HepG2 (cell line): ENCODE data around the gene NACC2. TPM values are rescaled to one million over a fixed set of nuclear protein-coding genes. Genes with fewer than 3 reads are reported as not detected.

ENCODE experiments used
- CEBPG ChIP-seq: IDR thresholded peaks from 2 replicates; pipeline ENCODE4 v1.6.1; 2016
- DNMT1 ChIP-seq: sonication (generic); formaldehyde crosslinking; IDR thresholded peaks from 2 replicates; pipeline ENCODE4 v1.5.1; 2020; ENCODE audit warnings: mild to moderate bottlenecking, missing genetic modification reagents
- EED ChIP-seq: sonication (generic); formaldehyde crosslinking; IDR thresholded peaks from 2 replicates; pipeline ENCODE4 v1.5.0; 2020; ENCODE audit warnings: mild to moderate bottlenecking, missing genetic modification reagents
- EHMT2 ChIP-seq: fragments of 200-600 bp; sonication (generic); IDR thresholded peaks from 2 replicates; pipeline ENCODE4 v1.7.0; 2017; ENCODE audit warnings: antibody characterized with exemption, low read depth, low read length, borderline replicate concordance
- MBNL3 ChIP-seq: fragments of 250-450 bp; sonication (Bioruptor Pico); conservative IDR thresholded peaks from 2 replicates; pipeline ENCODE4 v1.8.0; 2022; ENCODE audit warnings: mild to moderate bottlenecking, inconsistent platforms
- PHB2 ChIP-seq: fragments of 450-650 bp; IDR thresholded peaks from 2 replicates; pipeline ENCODE4 v1.6.1; 2018; ENCODE audit not compliant: partially characterized antibody
- RFX1 ChIP-seq: fragments of 450-650 bp; IDR thresholded peaks from 2 replicates; pipeline ENCODE4 v1.6.1; 2017
- RXRB ChIP-seq: IDR thresholded peaks from 2 replicates; pipeline ENCODE4 v1.6.1; 2016; ENCODE audit warnings: borderline replicate concordance, missing genetic modification reagents, missing compliant biosample characterization
- U2AF2 ChIP-seq: fragments of 200-400 bp; formaldehyde crosslinking; IDR thresholded peaks from 2 replicates; pipeline ENCODE4 v1.6.1; 2017; ENCODE audit warnings: low read depth, mild to moderate bottlenecking, low read length
- YEATS4 ChIP-seq: sonication (generic); formaldehyde crosslinking; IDR thresholded peaks from 2 replicates; pipeline ENCODE4 v1.4.0; 2020; ENCODE audit warnings: missing genetic modification reagents, borderline replicate concordance
- ZMYM4 ChIP-seq: sonication (generic); formaldehyde crosslinking; IDR thresholded peaks from 2 replicates; pipeline ENCODE4 v1.8.1; 2023; ENCODE audit warnings: mild to moderate bottlenecking, missing genetic modification reagents
- ZNF24 ChIP-seq: fragments of 450-650 bp; IDR thresholded peaks from 2 replicates; pipeline ENCODE4 v1.6.1; 2017; ENCODE audit warnings: antibody characterized with exemption, mild to moderate bottlenecking
- ZNF3 ChIP-seq: IDR thresholded peaks from 2 replicates; pipeline ENCODE4 v1.7.0; 2017; ENCODE audit warnings: inconsistent platforms
- ZNF331 ChIP-seq: sonication (generic); formaldehyde crosslinking; IDR thresholded peaks from 2 replicates; pipeline ENCODE4 v1.4.0; 2020; ENCODE audit warnings: missing genetic modification reagents
- ZNF644 ChIP-seq: IDR thresholded peaks from 2 replicates; pipeline ENCODE4 v1.6.1; 2016; ENCODE audit warnings: low read depth
- ZNF678 ChIP-seq: sonication (generic); formaldehyde crosslinking; IDR thresholded peaks from 2 replicates; pipeline ENCODE4 v1.4.0; 2020; ENCODE audit warnings: mild to moderate bottlenecking, missing genetic modification reagents
- ZNF709 ChIP-seq: sonication (generic); formaldehyde crosslinking; IDR thresholded peaks from 2 replicates; pipeline ENCODE4 v1.5.0; 2020; ENCODE audit warnings: mild to moderate bottlenecking, missing genetic modification reagents
- ZNF710 ChIP-seq: sonication (generic); formaldehyde crosslinking; IDR thresholded peaks from 2 replicates; pipeline ENCODE4 v1.5.0; 2020; ENCODE audit warnings: mild to moderate bottlenecking, missing genetic modification reagents, borderline replicate concordance
- ZNF816 ChIP-seq: sonication (generic); formaldehyde crosslinking; IDR thresholded peaks from 2 replicates; pipeline ENCODE4 v1.8.0; 2022; ENCODE audit warnings: missing genetic modification reagents, mild to moderate bottlenecking, borderline replicate concordance
- polyA plus RNA-seq, 8 experiments: library from polyadenylated mRNA; depleted of rRNA in 3 of 8; stranded (reverse) in 7 of 8; unstranded in 1 of 8; fragments of >200 nt; fragmentation: Illumina TruSeq in 4 of 8; extraction: Trizol in 4 of 8; gene quantifications; 2 replicates each; pipeline versions ENCODE4 v1.2.1 to v1.2.3, GENCODE V29; 2011 to 2016; ENCODE audit warnings: low read depth in 4 of 8, missing spikeins in 1 of 8, mixed read lengths in 1 of 8; ENCODE audit not compliant: insufficient read depth in 1 of 8
- total RNA-seq, 5 experiments: library from RNA; depleted of rRNA; stranded (reverse); fragments of >200 nt; fragmentation: Illumina TruSeq; extraction: Trizol; gene quantifications; 2 replicates each; pipeline ENCODE4 v1.2.3, GENCODE V29; 2016; ENCODE audit warnings: low read depth in 1 of 5
- TF ChIP-seq, protein P1 (sequence below): sonication (generic); IDR thresholded peaks from 2 replicates; pipeline ENCODE4 v1.6.1; 2016; ENCODE audit warnings: low read depth, borderline replicate concordance
- TF ChIP-seq, protein P2 (sequence below): sonication (generic); formaldehyde crosslinking; conservative IDR thresholded peaks from 2 replicates; pipeline ENCODE4 v1.8.0; 2022; ENCODE audit warnings: mild to moderate bottlenecking, moderate library complexity, missing genetic modification reagents
- TF ChIP-seq, protein P3 (sequence below): sonication (generic); formaldehyde crosslinking; IDR thresholded peaks from 2 replicates; pipeline ENCODE4; 2020; ENCODE audit warnings: missing genetic modification reagents, mild to moderate bottlenecking, borderline replicate concordance

Gene NACC2
- total and polyA plus RNA-seq, 2 of the 13 experiments (the other 11 are each of a cell fraction or from before 2014, with no cell fraction given) = 5.9 to 12.3 TPM

DNA sequence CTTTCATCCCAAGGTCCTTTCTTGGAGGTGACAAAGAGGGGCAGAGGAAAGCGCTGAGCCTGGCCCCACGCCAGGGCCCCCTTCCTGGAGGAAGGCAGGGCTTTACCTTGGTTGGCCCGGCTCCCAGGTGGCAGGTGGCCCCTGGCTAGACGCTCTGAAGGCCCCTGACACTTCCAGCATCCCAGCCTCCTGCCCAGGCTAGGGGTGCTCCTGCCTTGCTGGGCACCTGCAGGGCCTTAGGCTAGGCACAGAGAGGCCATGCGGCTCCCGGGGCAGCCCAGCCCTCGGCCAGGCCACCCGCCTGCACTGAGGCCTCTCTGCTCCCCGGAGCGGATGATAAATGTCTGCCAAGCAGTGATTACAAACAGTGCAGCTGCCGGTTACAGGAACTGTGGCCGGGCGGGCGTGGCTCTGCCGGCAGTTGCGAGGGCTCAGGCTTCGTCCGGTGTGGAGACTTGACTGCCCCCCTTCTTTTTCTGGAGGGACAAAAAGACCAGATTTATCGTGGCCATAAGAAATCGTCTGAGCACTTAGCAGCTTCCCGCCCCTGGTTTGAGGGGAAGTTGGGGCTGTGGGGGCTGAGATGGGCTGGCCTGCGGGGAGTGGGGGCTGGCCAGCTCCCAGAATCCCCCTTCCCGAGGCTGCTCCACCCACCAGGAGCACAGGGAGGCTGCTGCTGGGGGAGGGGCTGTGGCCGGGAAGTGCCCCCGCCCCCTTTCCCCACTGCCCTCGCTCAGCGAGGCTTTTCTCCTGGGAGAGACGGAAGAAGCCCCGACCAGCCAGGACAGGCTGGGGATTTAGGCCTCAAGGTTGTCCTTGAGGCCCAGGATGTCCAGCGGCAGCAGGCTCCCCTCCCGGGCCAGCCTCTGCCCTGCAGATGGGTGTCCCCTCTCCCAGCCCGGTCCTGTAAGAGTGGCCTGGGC is 102.3 kb downstream of the NACC2 start (continued):
- TF ChIP-seq, protein P1, sequence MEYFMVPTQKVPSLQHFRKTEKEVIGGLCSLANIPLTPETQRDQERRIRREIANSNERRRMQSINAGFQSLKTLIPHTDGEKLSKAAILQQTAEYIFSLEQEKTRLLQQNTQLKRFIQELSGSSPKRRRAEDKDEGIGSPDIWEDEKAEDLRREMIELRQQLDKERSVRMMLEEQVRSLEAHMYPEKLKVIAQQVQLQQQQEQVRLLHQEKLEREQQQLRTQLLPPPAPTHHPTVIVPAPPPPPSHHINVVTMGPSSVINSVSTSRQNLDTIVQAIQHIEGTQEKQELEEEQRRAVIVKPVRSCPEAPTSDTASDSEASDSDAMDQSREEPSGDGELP = no peak; the same call in 1 of the 2 replicates
- TF ChIP-seq ZNF710 (CRISPR knock-in tag) = no peak
- TF ChIP-seq, protein P2, sequence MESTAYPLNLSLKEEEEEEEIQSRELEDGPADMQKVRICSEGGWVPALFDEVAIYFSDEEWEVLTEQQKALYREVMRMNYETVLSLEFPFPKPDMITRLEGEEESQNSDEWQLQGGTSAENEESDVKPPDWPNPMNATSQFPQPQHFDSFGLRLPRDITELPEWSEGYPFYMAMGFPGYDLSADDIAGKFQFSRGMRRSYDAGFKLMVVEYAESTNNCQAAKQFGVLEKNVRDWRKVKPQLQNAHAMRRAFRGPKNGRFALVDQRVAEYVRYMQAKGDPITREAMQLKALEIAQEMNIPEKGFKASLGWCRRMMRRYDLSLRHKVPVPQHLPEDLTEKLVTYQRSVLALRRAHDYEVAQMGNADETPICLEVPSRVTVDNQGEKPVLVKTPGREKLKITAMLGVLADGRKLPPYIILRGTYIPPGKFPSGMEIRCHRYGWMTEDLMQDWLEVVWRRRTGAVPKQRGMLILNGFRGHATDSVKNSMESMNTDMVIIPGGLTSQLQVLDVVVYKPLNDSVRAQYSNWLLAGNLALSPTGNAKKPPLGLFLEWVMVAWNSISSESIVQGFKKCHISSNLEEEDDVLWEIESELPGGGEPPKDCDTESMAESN (CRISPR knock-in tag) = peak; percentile 44; the same call in 1 of the 2 replicates
- 0 out of 2 replicates have a peak, but pooled peaks have one; percentile 20 for TF ChIP-seq ZNF644 (CRISPR knock-in tag)
- TF ChIP-seq PHB2 = no peak
- no peak; the same call in none of the 2 replicates for TF ChIP-seq ZNF331 (CRISPR knock-in tag)
- TF ChIP-seq RFX1 = no peak
- TF ChIP-seq DNMT1 (CRISPR knock-in tag) = no peak
- no peak for TF ChIP-seq MBNL3 (CRISPR knock-in tag)
- TF ChIP-seq ZNF24 = no peak
- TF ChIP-seq EHMT2 = no peak
- TF ChIP-seq, protein P3, sequence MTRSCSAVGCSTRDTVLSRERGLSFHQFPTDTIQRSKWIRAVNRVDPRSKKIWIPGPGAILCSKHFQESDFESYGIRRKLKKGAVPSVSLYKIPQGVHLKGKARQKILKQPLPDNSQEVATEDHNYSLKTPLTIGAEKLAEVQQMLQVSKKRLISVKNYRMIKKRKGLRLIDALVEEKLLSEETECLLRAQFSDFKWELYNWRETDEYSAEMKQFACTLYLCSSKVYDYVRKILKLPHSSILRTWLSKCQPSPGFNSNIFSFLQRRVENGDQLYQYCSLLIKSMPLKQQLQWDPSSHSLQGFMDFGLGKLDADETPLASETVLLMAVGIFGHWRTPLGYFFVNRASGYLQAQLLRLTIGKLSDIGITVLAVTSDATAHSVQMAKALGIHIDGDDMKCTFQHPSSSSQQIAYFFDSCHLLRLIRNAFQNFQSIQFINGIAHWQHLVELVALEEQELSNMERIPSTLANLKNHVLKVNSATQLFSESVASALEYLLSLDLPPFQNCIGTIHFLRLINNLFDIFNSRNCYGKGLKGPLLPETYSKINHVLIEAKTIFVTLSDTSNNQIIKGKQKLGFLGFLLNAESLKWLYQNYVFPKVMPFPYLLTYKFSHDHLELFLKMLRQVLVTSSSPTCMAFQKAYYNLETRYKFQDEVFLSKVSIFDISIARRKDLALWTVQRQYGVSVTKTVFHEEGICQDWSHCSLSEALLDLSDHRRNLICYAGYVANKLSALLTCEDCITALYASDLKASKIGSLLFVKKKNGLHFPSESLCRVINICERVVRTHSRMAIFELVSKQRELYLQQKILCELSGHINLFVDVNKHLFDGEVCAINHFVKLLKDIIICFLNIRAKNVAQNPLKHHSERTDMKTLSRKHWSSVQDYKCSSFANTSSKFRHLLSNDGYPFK (CRISPR knock-in tag) = peak; percentile 82; the same call in 1 of the 2 replicates
- TF ChIP-seq U2AF2 = no peak
- TF ChIP-seq EED = no peak
- no peak for TF ChIP-seq ZNF3 (CRISPR knock-in tag)
- TF ChIP-seq CEBPG (CRISPR knock-in tag) = peak; percentile 53
- TF ChIP-seq ZNF678 (CRISPR knock-in tag) = no peak
- peak; percentile 82; the same call in 1 of the 2 replicates for TF ChIP-seq YEATS4
- 0 out of 2 replicates have a peak, but pooled peaks have one; percentile 10 for TF ChIP-seq ZNF816 (CRISPR knock-in tag)
- no peak for TF ChIP-seq ZNF709 (CRISPR knock-in tag)
- TF ChIP-seq ZMYM4 (CRISPR knock-in tag) = peak; percentile 59
- TF ChIP-seq RXRB (CRISPR knock-in tag) = peak; percentile 64; the same call in 1 of the 2 replicates
